ENCODE results near the gene KRTAP21-3. TPM values are rescaled to one million over a fixed set of nuclear protein-coding genes. Genes with fewer than 3 reads are reported as not detected.
"Not testable (repeated sequence)": the region's sequence is repeated elsewhere in the genome, so short reads cannot be mapped to it uniquely, and the experiment has no call there.

KRTAP21-3 gene, protein sequence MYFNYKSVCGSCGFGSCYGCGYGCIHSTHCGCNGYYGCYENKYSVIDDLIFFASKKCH
- not detected for total RNA-seq

DNA sequence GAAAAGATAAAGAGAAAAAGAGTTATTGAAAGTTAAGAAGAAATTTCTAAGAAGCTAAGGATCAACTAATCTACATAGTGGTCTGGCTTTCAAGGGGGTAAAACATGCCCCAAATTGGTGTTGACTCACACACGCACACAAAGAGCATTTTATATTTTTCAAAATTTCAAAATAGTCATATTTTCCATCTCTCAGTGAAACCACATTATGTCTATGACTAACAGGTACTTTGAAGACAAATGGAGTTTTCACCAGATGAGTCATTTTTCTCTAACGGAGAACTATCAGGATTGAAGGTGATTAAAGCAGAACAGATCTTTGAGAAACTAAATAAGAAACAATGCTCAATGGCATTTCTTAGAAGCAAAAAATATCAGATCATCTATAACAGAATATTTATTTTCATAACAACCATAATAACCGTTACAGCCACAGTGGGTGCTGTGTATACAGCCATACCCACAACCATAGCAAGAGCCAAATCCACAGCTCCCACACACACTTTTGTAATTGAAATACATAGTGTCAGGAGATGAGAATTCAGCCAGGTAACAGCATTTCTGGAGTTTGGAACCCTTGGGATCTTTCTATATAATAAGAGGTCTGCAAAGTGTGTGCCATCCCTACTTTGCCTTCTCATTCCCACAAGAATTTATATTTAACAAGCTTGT lies at the start of gene KRTAP21-3:
Gene KRTAP21-3, minus strand, starts transcription at position 539 of the 671 bp plus-strand sequence. Its CDS starts 18 bp downstream, at position 521.
- no peak for DNase-seq (ENCODE audit: low spot score)

DNA sequence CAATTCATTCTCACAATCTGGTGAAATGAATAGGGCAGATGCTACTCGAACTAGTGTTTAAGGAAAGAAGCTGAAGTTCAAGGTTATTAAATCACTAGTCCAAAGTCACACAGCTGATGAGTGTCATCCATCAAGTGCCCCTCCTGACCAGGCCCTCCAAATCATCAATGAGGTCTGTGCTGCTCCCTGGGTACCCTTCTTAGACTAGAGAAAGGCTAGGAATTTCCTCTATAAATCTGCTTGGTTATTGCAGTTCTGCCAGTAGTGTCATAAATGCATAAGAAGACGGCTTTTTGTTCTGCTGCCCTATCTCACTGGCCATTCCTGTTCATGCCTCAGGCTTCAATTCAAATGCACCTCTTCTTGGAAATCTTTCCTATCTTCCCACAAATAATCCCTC lies 42.2 kb upstream of the KRTAP21-3 start:
- DNase-seq (ENCODE audit: low spot score): no peak

DNA sequence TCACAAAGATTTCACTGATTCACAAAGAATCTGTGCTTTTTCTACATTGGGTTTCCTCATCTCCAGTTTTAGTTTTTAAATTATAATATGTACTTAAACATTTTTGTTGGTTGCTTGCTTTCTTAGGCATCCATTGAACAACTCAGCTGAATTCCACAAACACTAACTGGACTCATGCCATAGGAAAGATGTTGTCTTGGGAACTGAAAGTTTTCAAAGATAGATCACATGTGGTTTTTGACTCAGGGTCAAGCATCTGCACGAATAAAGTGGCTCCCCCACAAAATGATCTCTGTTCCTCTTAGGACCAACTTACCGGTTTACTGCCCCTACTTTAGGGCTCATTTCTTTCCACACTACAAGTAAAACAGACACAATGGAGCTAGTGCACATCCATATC lies 39.7 kb upstream of the KRTAP21-3 start:
- no peak for DNase-seq (ENCODE audit: low spot score)

DNA sequence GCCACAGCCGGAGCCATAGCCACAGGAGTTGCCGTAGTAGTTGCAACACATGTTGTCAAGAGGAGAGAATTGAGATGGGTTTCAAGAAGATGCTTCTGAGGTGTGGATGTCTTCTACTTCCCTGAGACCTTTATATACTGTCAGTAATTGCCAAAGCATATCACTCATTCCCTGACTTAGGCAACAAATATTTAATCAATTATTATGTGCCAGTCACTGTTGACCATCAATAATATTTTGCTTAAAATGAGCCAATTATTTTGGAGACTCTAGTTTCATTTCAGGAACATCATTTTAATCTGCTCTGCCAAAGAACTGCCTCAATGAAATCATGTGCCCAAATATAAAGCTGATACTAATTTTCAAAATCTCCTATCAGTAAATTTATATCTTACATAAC lies 36.8 kb upstream of the KRTAP21-3 start, which contains the start of gene KRTAP21-1:
Gene KRTAP21-1, minus strand, starts transcription at position 101 of the 400 bp plus-strand sequence. Its CDS starts 50 bp downstream, at position 51.
- not testable (repeated sequence) for DNase-seq (ENCODE audit: low spot score)

DNA sequence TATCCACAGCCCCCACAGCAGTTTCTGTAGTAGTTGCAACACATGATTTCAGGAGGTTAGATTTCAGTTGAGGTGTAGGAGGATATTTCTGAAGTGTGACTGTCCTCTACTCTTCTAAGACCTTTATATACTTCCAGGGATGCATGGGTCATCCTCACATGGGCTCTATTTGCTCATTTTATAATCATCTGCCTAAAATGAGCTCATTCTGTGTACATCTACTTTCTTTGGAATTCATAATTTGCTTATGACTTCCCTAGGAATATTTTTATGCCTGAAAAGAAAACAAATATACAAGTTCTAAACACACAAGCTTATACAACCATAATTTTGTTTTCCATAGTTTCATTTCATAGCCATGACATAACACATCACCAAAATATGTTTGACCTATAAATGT lies 28.6 kb upstream of the KRTAP21-3 start, which contains the start of gene KRTAP21-2:
Gene KRTAP21-2, minus strand, starts transcription at position 101 of the 400 bp plus-strand sequence. Its CDS starts 57 bp downstream, at position 44.
- no peak for DNase-seq (ENCODE audit: low spot score)

DNA sequence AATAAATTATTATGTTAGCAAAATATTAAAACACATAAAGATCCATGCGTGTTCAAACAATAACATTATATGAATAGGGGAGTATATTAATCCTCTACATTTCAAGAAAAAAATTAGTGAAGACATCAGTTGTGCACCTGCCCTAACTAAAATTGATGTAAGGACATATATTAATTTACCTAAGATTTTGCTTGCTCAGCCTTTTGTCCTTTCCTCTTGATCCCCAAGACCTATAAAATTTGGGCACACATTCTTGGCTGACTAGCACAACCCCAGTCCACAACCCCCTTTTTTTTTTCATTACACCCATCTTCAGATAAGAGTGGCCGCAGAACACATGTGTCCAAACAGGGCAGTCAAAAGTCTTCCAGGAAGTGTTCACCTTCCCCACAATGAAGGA lies 21.9 kb upstream of the KRTAP21-3 start:
- no peak for DNase-seq (ENCODE audit: low spot score)

DNA sequence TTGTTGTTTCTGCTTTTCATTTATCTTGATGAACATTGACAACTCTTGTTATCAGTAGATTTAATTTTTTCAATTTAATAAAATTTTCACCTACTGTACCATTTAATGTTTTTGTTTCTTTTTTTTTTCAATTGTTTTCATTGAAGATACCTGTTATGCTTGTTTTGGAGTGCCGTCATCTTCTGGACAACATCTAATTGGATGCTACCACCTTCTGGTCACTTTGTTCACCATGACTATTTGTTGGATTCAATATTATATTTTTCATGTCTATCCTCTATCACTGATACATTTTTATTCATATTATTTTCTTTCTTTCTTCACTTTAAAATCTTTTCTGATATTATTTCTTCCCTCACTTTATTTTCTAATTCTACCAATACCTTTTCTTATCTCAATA lies 14.4 kb upstream of the KRTAP21-3 start:
- DNase-seq (ENCODE audit: low spot score): no peak

DNA sequence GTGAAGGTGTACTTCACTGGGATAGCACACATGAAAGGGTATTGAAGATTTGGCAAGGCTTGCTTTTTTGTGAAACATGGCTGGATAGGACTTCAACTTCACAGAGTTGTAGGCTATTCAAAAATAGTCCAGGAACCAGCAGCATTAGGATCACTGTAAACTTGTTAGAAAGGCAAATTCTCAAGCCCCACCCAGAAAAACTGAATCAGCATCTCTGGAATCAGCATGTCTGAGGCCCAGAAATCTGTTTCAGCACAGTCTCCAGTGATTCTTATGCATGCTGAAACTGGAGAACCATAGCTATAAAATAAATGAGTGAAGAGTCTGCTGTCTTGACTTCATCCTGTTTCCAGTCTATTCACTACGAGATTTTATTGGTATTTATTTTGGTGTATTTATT lies 8.1 kb upstream of the KRTAP21-3 start:
- no peak for DNase-seq (ENCODE audit: low spot score)

DNA sequence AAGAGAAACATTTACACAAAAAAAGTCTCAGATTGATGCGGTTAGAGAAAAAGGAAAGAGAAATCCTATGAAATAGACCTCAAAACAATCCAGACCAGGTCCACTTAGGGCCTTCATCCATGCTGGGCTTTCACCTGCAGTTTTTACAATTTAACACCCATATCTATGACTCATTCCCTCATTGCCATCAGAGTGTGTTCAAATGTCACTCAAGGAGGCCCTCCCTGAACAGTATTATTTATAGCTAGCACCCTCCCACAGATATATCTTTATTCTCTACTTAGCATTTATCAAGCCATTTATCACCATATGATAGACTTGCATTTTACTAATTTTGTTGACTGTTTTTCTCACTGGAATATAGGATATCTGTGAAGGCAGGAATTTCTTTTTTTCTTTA lies 824 bp upstream of the KRTAP21-3 start:
- DNase-seq (ENCODE audit: low spot score): no peak

DNA sequence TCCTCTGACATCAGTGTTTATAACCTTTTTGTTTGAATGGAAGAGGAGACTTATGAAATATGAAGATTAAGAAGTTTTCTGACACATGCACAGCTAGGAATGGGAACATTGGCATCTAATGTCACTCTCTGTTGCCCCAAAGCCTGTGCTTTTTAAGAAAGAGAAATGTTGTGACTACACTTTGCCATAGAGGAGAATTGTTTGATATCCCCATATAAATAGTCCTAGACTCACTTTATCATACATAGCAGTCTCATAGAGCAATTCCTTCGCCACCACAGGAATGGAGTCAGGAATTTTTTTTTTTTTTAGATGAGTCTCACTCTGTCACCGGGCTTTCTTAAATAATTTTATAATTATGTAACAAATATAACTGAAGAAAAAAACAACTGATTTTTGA lies 1.5 kb downstream of the KRTAP21-3 start:
- no peak for DNase-seq (ENCODE audit: low spot score)

DNA sequence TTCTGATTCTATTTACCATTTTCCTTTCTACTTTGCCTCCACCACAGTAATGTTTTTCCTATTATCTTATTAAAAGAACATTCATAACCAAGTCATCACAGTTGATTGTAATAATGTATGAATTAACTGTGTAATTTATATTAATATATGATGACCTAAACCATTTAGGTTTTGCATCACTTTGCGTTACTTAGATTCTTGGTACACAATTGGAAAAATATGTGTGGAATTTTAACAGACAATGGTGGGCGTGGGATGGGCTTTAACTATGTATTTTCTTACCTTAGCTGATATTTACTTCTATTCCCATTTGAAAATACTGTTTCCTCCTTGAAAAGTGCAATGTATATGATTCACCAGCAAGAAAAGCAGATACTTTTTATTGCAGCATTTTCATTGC lies 3.6 kb downstream of the KRTAP21-3 start:
- DNase-seq (ENCODE audit: low spot score): no peak

DNA sequence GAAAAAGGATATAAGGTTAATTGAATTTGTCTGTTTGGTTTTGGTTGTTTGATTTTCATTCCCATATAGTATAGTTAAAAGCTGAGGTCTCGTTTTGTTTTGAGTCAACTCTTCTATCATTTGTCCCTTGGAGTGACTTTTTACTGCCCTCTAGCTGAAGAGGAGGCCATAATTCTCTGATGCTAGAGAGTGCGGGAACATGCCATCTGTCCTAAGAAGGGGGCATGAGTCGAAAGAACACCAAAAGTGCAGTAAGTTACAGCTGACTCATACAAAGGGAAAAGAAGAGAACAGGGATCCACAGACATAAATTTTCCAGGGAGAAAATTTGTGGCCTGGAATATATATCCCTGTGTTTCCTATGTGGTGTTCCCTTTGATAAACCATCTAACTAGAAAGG lies 4.1 kb downstream of the KRTAP21-3 start:
- no peak for DNase-seq (ENCODE audit: low spot score)

DNA sequence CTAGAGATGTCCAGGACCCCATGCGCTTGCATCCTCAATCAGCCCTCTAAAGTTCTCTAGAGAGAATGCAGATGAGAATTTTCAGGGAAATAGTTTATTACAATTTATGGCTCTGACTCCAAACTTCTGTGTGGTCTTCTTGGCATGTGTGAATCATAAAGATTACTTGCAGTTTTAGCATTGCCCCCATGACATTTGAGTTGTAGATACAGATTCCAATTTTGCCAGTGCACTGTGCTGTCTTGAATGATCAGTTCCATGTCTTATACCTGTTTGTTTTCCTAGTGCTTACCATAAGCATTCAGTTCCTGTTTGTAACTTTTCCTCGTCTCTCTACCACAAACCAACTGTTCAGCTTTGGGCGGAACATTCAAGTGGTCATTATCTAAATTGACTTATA lies 4.8 kb downstream of the KRTAP21-3 start:
- no peak for DNase-seq (ENCODE audit: low spot score)

DNA sequence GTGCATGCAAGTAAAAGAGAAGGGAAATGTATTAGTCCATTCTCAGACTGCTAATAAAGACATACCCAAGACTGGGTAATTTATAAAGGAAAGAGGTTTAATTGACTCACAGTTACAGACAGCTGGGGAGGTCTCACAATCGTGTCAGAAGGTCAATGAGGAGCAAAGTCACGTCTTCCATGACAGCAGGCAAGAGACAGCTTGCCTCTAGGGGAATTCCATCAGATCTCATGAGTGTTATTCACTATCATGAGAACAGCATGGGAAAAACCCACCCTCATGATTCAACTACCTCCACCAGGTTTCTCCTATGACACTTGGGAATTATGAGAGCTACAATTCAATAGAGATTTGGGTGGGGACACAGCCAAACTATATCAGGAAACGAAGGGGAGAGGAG lies 8.1 kb downstream of the KRTAP21-3 start:
- DNase-seq (ENCODE audit: low spot score): no peak

DNA sequence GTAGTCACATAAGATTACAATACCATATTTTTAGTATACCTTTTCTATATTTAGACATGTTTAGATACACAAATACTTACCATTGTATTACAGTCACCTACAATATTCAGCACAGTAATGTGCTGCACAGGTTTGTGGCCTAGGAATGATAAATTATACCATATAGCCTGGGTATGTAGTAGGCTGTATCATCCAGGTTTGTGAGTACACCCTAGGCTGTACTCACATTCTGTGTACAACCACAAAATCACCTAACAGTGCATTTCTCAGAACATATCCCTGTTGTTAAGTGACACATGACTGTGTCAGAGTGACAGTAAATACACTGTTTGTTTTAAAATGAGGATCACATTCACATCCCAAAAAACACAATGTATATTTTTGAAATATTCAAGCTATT lies 11.2 kb downstream of the KRTAP21-3 start:
- no peak for DNase-seq (ENCODE audit: low spot score)

DNA sequence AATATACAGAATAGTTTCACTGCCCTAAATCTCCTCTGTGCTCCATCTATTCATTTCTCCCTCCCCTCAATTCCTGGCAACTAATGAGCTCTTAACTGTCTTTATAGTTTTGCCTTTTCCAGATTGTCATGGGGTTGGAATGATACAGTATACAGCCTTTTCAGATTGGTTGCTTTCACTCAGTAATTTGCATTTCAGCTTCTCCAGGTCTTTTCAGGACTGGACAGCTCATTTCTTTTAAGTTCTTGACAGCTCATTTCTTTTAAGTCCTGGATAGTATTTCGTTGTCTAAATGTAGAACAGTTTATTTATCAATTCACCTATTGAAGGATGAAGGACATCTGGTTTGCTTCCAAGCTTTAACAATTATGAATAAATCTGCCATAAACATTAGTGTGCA lies 22.6 kb downstream of the KRTAP21-3 start:
- no peak for DNase-seq (ENCODE audit: low spot score)

DNA sequence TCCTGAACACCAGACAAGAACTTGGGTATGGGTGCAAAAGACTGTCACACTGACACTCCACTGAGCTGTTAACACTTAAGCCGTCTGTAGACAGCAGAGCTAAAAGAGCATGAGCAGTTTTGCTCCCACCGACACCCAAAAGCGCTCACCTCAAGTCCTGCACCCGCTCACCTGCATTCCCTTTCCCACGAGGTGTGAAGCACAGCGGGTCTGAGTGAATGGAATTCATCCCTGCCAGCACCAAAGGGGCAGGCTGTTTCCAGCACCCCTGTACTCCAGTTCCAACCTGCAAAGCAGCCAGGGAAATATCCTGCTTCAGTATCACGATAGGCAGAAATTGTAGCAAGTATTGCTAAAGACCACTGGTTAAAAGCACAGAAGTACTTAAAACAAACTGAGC lies 28.8 kb downstream of the KRTAP21-3 start:
- DNase-seq (ENCODE audit: low spot score): no peak

DNA sequence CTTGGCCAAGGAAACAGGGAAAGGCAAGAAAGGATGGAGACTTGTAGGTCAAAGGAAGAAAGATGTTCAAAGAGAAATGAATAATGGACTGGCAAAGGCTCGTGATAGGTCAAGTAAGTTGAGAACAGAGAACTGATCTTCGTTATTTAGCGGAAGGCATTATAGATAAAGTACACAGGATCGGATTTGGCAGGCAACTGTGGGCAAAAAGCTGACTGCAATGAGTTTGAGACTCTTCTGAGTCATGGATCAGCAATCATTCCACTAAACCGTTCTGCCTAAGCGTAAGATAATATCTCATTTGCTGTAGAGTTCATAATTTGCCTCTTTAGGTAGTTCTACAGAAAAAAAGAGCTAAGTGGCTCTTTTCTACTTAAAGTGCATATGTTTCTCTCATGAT lies 34.1 kb downstream of the KRTAP21-3 start:
- DNase-seq (ENCODE audit: low spot score): no peak

DNA sequence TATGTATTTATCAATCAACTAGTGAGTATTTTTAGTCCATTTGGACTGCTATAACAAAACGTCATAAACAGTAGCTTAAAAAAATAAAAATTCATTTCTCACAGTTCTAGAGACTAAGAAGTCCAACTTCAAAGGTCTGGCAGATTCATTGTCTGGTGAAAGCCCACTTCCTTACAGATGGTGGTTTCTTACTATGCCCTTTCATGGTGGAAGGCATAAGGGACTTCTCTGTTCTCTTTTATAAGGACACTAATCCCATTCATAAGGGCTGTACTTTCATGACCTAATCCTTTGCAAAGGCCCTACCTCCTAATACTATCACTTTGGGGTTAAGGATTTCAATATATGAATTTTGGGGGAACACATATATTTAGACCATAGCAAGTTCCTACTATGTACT lies 38.0 kb downstream of the KRTAP21-3 start:
- no peak for DNase-seq (ENCODE audit: low spot score)

DNA sequence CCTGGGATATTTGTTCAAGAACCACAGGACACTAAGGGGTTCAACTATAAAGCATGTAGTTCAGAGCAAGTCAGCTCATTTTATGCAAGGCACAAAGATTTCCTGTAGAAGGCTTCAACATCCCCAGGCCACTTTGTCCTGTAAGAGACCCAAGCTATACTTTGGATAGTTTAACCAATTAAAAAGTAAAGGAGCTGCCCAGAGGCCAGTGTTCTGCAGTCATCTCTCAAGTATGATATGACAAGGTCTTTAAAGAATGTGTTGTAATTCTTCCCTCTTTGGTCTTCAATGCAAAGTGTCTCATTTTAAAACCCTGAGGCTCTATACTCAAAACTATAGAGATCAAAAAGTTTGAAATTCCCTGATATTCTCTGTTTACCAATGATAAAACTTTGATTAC lies 41.8 kb downstream of the KRTAP21-3 start:
- DNase-seq (ENCODE audit: low spot score): no peak

DNA sequence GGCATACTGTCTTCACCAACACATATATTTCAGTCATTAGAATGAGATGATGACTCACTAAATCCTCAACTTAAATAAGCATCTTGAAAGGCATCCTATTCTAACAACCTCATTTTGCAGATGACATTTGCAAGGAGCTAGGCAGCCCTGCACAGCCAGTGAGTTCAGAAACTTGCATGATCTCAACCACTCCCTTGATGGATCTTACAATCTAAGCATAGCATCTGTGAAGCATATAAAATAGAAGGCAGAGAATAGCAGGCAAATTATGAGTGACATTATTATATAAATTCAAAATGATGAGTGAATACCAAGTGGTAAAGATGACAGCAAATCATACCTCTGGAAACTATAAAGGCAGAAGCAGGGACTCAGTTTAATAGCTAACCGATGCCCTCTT lies 44.3 kb downstream of the KRTAP21-3 start:
- DNase-seq (ENCODE audit: low spot score): no peak

DNA sequence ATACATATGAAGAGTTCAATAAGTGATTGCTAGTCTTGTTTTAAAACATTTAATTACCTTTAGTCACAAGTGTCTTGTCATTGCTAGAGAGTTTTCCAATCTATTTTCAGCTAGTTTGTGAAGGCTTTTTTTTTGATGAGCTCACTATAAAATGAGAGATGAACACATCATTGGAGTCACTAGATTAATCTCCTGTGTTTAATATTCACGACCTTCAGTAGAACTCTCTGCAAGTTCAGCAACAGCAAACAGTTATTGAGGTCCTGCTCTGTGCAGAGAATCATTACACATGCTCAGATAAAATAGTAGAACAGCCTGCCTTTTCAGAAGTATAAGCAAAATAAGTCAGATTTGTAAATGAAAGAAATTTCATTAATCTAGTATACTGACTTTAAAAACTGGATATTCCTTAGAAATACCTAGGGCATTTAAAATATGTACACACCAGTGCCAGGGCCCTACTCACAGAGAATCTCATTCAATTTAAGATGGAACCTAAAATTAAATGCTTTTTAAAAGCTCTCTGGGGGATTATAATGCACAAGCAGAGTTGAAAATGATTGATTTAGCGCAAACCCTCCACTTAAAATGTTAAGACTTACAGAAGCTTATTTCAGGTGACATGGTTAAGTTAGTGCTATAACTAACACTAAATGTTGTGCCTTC lies 45.5 kb downstream of the KRTAP21-3 start:
- DNase-seq (ENCODE audit: low spot score): no peak

DNA sequence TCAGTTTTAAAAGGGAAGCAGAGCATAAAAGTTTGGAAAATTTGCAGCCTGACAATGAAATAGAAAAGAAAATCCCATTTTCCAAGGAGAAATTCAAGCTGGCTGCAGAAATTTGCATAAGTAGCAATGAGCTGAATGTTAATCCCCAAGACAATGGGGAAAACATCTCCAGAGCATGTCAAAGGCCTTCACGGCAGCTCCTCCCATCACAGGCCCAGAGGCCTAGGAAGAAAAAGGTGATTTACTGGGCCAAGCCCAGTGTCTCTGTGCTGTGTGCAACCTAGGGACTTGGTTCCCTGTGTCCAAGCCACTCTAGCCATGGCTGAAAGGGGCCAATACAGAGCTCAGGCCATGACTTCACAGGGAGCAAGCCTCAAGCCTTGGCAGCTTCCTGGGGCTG lies 49.8 kb downstream of the KRTAP21-3 start:
- DNase-seq (ENCODE audit: low spot score): no peak
